GM23248 (cell line): ENCODE results near the gene DPH1. TPM values are rescaled to one million over a fixed set of nuclear protein-coding genes. Genes with fewer than 3 reads are reported as not detected.

Source experiments
- DNase-seq: peaks from one replicate; pipeline ENCODE4 v3.0.0-alpha.2; 2015
- H2AFZ ChIP-seq: fragments of 200-600 bp; sonication (generic); 2 replicates; pipeline ENCODE4 v1.6.1; 2016; ENCODE audit warnings: antibody characterized with exemption
- H3F3A ChIP-seq: fragments of 200-600 bp; sonication (generic); 2 replicates; pipeline ENCODE4 v1.6.1; 2016; ENCODE audit warnings: mild to moderate bottlenecking, antibody characterized with exemption, mixed run types; ENCODE audit not compliant: insufficient read depth
- H3K27ac ChIP-seq: fragments of 200-600 bp; sonication (generic); 2 replicates; pipeline ENCODE4 v1.5.1; 2016; ENCODE audit warnings: mild to moderate bottlenecking
- H3K27me3 ChIP-seq: fragments of 200-600 bp; sonication (generic); replicated peaks from 2 replicates; pipeline ENCODE4 v1.6.1; 2016; ENCODE audit warnings: mild to moderate bottlenecking; ENCODE audit not compliant: insufficient read depth
- H3K36me3 ChIP-seq: fragments of 200-600 bp; sonication (generic); 2 replicates; pipeline ENCODE4 v1.6.1; 2016; ENCODE audit warnings: low read depth, mild to moderate bottlenecking
- H3K4me1 ChIP-seq: fragments of 200-600 bp; sonication (generic); 2 replicates; pipeline ENCODE4 v1.6.1; 2016; ENCODE audit warnings: mild to moderate bottlenecking; ENCODE audit not compliant: insufficient read depth
- H3K4me2 ChIP-seq: fragments of 200-600 bp; sonication (generic); one replicate; pipeline ENCODE4 v1.6.1; 2016; ENCODE audit warnings: mild to moderate bottlenecking; ENCODE audit not compliant: unreplicated experiment
- H3K4me3 ChIP-seq: fragments of 200-600 bp; sonication (generic); 2 replicates; pipeline ENCODE4 v1.5.1; 2016; ENCODE audit warnings: mild to moderate bottlenecking
- H3K79me2 ChIP-seq: fragments of 200-600 bp; sonication (generic); 2 replicates; pipeline ENCODE4 v1.6.1; 2016; ENCODE audit warnings: mild to moderate bottlenecking; ENCODE audit not compliant: insufficient read depth
- H3K9ac ChIP-seq: fragments of 200-600 bp; sonication (generic); 2 replicates; pipeline ENCODE4 v1.6.1; 2016; ENCODE audit warnings: mild to moderate bottlenecking
- H3K9me2 ChIP-seq: fragments of 200-600 bp; sonication (generic); 2 replicates; pipeline ENCODE4 v1.6.1; 2016; ENCODE audit warnings: mixed run types, mild to moderate bottlenecking, moderate library complexity; ENCODE audit not compliant: insufficient read depth
- H3K9me3 ChIP-seq: fragments of 200-600 bp; sonication (generic); one replicate; pipeline ENCODE4 v1.6.1; 2017; ENCODE audit warnings: low read depth
- H4K20me1 ChIP-seq: fragments of 200-600 bp; sonication (generic); 2 replicates; pipeline ENCODE4 v1.6.0; 2016; ENCODE audit not compliant: insufficient read depth
- EZH2 ChIP-seq: fragments of 200-600 bp; sonication (generic); IDR thresholded peaks from 2 replicates; pipeline ENCODE4 v1.6.1; 2018; ENCODE audit warnings: antibody characterized with exemption, mild to moderate bottlenecking; ENCODE audit not compliant: insufficient read depth, poor library complexity, severe bottlenecking
- EZH2phosphoT487 ChIP-seq: fragments of 200-600 bp; sonication (generic); IDR thresholded peaks from 2 replicates; pipeline ENCODE4 v1.6.1; 2018; ENCODE audit warnings: antibody characterized with exemption, moderate library complexity, mild to moderate bottlenecking, low read depth; ENCODE audit not compliant: insufficient read depth
- WGBS, 2 experiments: methylation state at CpG; one replicate each; pipeline ENCODE4 v1.1.6; 2015 to 2017; ENCODE audit warnings: low lambda C conversion rate in 2 of 2, low coverage in 1 of 2; ENCODE audit errors: missing lambda C conversion rate in 2 of 2; 5-methylcytosine and 5-hydroxymethylcytosine counted together
- in situ Hi-C: fragments of 300-500 bp; cut with MboI; formaldehyde crosslinking; loops from 2 replicates; pipeline ENCODE4 v1.15.0; 2020
- polyA plus RNA-seq: library from polyadenylated mRNA; unstranded; fragments of >200 nt; fragmentation: Nextera tagmentation; extraction: Ambion mirVana; gene quantifications from 2 replicates; pipeline ENCODE4 v1.2.1, GENCODE V29; 2016
- total RNA-seq: library from RNA; depleted of rRNA; stranded (reverse); fragments of >200 nt; shearing (Covaris generic); gene quantifications from 2 replicates; pipeline ENCODE4 v1.2.3, GENCODE V29; 2014

The DPH1 gene
- total and polyA plus RNA-seq, 2 experiments from 2014 or later, result 41.2 to 58.1 TPM

GRCh38 chr17:2074919-2075318 lies 45.0 kb downstream of the DPH1 start:
- H3K9ac ChIP-seq, result no peak overlapping the region
- H3K27me3 ChIP-seq, result no peaks in the 10 kb centered on the region
- no peaks in the 10 kb centered on the region; the same call in 1 of the 2 replicates for H3F3A ChIP-seq
- 0 out of 2 replicates have a peak, but pooled peaks cover 4% of the 10 kb centered on the region for H3K79me2 ChIP-seq
- 85 to 86% methylated on average over 9 to 10 of the region's 10 CpGs for whole genome bisulfite sequencing, 2 experiments
- peaks cover 6% of the 10 kb centered on the region; the same call in 1 of the 2 replicates for H3K36me3 ChIP-seq
- H3K9me2 ChIP-seq, result no peaks in the 10 kb centered on the region
- DNase-seq, result no peak
- no peak overlapping the region for H3K4me3 ChIP-seq
- no peaks in the 10 kb centered on the region for H3K9me3 ChIP-seq
- H3K27ac ChIP-seq, result no peak overlapping the region
- no peak overlapping the region for H3K4me2 ChIP-seq
- in situ Hi-C loops, result no loop called here
- no peaks in the 10 kb centered on the region for H4K20me1 ChIP-seq
- peaks cover 10% of the 10 kb centered on the region for H3K4me1 ChIP-seq
- TF ChIP-seq EZH2phosphoT487 (no peak), EZH2 (no peak)
- H2AFZ ChIP-seq, result no peak overlapping the region

- H3K4me1 ChIP-seq, result peaks cover 10% of the 10 kb centered on the region
- no peak for TF ChIP-seq EZH2
- TF ChIP-seq EZH2phosphoT487, result no peak
- no peaks in the 10 kb centered on the region for H3K9me2 ChIP-seq
- peak; percentile 63 for DNase-seq
- no peak overlapping the region for H2AFZ ChIP-seq
- no peaks in the 10 kb centered on the region for H4K20me1 ChIP-seq
- peak overlapping the region; percentile 37 for H3K9ac ChIP-seq
- H3K36me3 ChIP-seq, result peaks cover 6% of the 10 kb centered on the region; the same call in 1 of the 2 replicates
- no peaks in the 10 kb centered on the region for H3K27me3 ChIP-seq
- H3K9me3 ChIP-seq, result no peaks in the 10 kb centered on the region
- peak overlapping the region; percentile 45 for H3K27ac ChIP-seq
- WGBS, 2 experiments, result 55 to 56% methylated on average over 13 of the region's 13 CpGs
- peak overlapping the region; percentile 3 for H3K4me2 ChIP-seq
- H3K79me2 ChIP-seq, result 0 out of 2 replicates have a peak, but pooled peaks cover 4% of the 10 kb centered on the region
- H3F3A ChIP-seq, result no peaks in the 10 kb centered on the region
- in situ Hi-C loops, result no loop called here
- H3K4me3 ChIP-seq, result no peak overlapping the region
Measured at GRCh38 chr17:2075336-2076086, 45.6 kb downstream of the DPH1 start.

DNA sequence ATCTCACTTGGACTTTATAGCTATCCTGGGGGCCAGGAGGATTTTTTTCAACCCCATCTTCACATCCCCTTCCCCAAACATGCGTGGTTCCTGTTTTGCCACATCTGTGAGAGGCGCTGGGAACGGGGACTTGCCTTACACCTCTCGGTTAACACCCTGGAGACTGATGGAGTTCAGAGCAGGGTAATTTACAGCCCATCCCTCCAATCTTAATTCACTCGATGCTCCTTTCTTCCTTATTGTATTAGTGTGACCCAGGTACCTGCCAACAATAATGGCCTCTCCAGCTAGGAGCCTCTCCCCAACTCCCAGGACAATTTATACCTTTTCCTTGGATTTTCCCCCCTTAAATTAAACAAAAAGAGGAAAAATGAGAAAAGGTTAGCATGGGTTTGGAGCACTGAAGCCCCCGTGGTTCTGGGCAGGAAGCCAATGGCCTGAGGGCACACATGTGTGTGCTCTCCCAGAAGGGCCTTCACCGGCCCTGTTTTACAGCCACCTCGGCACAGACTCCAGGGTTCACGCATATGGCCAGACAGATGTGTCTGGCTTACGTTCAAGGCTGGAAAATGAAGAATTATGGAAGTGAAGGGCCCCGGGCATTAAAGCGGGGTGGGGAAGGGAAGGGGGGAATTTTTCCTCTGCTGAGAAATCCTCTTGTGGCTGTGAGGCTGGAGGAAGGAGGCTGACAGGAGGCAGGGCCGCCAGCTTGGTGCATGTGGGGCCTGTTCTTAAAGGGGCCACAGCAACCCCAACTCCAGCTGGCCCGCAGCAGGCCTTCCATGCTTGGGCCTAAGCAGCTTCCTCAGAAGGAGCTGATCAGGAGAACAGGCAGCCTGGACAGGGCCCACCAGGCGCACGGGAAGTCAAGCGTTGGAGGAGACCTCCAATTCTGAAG lies 46.4 kb downstream of the DPH1 start:
- Histone ChIP-seq H4K20me1 (no peaks in the 10 kb centered on the region), H3K9me2 (no peaks in the 10 kb centered on the region), H2AFZ (no peak overlapping the region), H3K9me3 (no peaks in the 10 kb centered on the region), H3K36me3 (peaks cover 6% of the 10 kb centered on the region; the same call in 1 of the 2 replicates), H3K79me2 (0 out of 2 replicates have a peak, but pooled peaks cover 4% of the 10 kb centered on the region), H3K9ac (peak overlapping the region; percentile 37), H3K4me2 (no peak overlapping the region), H3K27ac (peak overlapping the region; percentile 45; the same call in 1 of the 2 replicates), H3K27me3 (no peaks in the 10 kb centered on the region), H3F3A (peaks cover 8% of the 10 kb centered on the region), H3K4me3 (no peak overlapping the region), H3K4me1 (peaks cover 16% of the 10 kb centered on the region)
- DNase-seq, result no peak
- in situ Hi-C loops, result no loop called here
- WGBS, 2 experiments, result 74 to 77% methylated on average over 17 of the region's 17 CpGs
- TF ChIP-seq EZH2, result no peak

DNA sequence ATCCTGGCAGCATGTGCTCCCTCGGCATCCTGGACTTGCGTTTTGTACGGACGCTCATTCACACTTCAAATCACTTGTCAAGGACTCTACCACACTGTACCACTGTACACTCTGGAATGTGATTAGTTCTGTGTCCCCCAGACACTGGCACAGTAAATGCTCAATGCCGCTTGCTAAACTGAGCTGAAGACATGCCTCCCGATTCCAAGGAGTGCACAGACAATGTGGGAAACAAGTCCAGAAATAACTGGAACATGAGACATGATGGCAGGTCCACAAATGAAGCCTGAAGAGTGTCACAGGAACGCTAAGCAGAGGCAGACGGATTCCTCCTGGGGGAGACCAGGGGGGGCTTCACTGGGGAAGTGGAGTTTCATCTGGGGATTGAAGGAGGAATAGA lies 47.1 kb downstream of the DPH1 start:
- 0 out of 2 replicates have a peak, but pooled peaks cover 4% of the 10 kb centered on the region for H3K79me2 ChIP-seq
- H3K9ac ChIP-seq, result no peak overlapping the region
- TF ChIP-seq EZH2, result no peak
- no peak for TF ChIP-seq EZH2phosphoT487
- H3K36me3 ChIP-seq, result peaks cover 6% of the 10 kb centered on the region; the same call in 1 of the 2 replicates
- no peak overlapping the region for H3K4me3 ChIP-seq
- no peak overlapping the region for H3K27ac ChIP-seq
- H3K4me2 ChIP-seq, result no peak overlapping the region
- no peak overlapping the region for H2AFZ ChIP-seq
- H3F3A ChIP-seq, result peaks cover 12% of the 10 kb centered on the region
- in situ Hi-C loops, result no loop called here
- no peaks in the 10 kb centered on the region for H3K9me3 ChIP-seq
- DNase-seq, result no peak
- WGBS, 2 experiments, result 86 to 88% methylated on average over 8 of the region's 8 CpGs
- no peaks in the 10 kb centered on the region for H4K20me1 ChIP-seq
- H3K27me3 ChIP-seq, result no peaks in the 10 kb centered on the region
- no peaks in the 10 kb centered on the region for H3K9me2 ChIP-seq
- H3K4me1 ChIP-seq, result peaks cover 23% of the 10 kb centered on the region
